Stromal cell of bone marrow (primary cell): Measurements from ENCODE around the gene MAFB.

Source experiments
- DNase-seq: peaks from one replicate; pipeline ENCODE4 v3.0.0-alpha.2; 2012; ENCODE audit warnings: low read depth

MAFB gene

DNA sequence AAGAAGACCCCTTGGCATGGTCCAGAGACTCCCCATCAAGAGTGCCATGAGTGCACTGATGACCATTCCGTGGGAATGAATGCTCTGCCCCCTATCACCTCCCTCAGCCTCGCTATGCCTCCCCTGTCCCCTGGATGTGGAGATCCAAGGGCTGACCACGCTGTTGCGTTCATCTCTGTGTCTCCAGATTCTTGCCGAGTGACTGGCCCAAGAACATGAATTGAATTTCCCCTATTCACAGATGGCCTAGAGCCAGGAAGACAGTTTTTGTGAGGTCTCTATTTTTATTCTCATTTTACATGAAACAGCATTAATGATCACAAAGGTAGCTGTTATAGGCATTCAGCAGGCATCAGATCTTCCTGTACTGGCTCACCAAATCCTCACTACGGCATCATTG is 33.6 kb downstream of the MAFB start:
- DNase-seq = no peak

DNA sequence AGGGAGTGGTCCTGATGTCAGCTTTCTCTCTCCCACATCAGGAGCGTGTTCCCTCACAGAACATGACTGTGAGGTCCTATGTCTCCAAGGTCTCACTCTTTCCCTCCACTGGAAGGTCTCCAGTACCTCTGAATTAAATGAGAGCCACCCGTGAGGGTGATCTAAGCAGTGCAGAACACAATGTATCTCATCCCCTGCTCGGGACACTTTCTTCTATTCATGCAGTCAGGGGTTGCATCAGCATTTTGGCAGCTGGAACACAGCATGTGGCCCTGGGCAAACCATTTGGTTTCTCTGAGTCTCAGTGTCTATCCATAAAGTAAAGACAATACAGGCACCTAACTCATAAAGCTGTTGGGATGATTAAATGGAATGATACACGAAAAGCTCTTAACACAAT is 34.2 kb downstream of the MAFB start:
- no peak for DNase-seq

DNA sequence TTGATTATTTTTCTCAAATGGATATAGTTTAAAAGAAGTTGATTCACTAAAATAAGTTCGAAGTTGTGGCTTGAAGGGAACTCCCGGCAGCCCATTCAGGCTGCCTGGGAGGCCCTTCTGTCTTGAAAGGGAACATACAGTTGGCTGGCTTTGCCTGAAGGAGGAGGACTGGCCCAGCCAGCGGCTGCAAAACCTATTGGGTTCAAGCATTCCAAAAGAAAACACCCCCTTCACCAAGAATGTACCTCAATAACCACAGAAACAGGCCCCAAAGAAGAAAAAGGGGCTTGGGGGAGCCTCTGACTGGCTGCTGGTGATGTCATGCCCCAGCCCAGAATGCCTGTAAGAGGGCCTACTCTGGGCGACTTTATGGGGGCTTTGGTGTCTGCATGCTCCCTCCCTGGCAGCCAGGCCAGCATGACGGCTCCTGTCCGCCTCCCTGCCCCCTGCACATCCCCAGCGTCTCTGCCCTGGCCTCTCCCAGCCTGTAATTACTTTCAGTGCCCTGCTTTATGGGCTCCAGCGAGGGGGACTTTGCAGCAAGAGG is 36.5 kb downstream of the MAFB start:
- no peak for DNase-seq

DNA sequence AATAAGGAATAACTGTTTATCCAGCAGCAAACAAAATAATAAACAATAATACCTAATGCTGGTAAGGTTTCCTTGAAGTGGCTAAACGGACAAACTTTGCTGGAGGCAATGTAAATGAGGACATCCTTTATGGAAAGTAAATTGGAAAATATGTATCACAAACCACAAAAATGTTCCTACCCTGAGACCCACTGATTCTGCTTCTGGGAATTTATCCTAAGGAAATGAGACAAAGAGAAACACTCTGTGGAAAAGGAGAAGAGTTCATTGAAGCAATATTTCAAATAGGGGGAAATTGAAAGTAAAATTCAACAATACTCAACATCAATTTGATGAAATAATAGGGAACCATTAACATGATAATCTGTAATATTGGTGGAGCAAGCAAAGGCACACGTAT is 37.9 kb downstream of the MAFB start:
- DNase-seq = peak; percentile 16

DNA sequence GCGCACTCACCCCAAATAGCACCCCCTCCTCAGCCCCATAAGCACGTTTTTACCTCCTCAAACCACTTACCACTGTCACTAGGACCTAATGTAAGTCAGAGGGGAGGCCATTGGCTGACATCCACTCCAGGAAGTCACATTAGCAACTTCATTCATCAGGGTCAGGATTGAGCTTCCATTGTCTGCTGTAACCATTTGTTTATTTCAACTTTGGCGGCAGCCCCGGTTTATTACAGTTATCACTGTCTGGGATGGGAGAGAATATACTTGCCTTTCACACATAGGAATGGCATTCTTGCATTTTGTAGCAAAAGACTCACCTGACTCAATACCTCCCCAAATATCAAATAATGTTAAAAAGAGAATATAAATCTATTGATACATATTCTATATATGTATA is 38.3 kb downstream of the MAFB start:
- no peak for DNase-seq

DNA sequence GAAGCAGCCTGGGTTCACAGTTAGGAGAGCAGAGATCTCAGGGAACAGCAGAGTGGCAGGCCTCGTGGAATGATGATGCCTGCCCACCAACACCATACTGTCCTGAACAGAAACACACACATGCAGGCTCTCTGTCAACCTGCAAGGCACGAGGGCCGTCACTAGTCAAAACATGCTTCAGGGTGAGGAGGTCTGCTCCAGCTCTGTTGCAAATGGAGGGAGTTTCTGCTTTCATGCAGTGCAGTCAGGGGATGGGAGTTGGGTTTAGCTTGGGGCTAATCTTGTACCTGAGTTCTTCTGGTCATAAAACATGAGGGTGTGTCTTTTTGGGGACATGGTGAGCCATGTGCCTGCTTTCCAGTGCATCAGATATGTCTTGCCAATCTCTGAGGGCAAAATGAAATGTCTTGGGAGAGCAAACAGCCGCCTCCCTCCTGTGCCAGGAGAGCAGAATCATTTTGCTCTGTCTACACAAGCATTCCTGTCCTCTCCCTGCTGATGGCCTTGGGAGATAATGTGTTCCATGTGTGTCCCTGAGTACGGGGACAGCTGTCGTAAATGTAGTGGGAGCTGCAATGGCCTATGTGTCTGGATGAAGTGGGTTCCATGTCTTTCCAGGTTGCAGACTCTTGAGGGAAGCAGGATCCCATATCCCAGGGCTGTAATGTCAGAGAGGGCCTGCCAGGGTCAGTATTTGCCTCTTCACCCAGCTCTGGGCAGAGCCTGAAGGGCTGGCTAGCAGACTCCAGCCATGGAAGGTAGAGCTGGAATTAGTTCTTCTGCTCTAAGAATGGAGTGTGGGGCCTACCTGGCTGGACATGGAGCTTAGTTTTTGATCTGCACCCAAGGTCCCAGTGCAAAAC is 40.6 kb downstream of the MAFB start:
- DNase-seq = no peak

DNA sequence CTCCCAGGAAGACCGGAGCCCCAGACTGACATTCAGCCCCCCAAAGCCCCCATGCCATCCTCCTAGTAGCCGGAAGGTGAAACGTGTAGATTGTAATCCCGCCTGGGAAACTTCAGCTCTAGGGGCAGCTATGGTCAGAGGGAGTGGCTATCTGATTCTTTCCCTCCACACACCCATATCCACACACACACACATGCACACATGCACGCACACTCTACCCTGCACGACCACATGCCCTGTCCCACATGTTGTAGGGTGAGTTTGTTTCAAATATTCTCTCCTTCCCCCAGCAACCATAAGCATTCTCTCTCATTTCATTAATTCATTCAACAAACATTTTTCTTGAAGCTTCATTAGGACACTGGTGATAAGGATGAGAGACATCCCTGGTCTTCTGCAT is 42.2 kb downstream of the MAFB start:
- no peak for DNase-seq

DNA sequence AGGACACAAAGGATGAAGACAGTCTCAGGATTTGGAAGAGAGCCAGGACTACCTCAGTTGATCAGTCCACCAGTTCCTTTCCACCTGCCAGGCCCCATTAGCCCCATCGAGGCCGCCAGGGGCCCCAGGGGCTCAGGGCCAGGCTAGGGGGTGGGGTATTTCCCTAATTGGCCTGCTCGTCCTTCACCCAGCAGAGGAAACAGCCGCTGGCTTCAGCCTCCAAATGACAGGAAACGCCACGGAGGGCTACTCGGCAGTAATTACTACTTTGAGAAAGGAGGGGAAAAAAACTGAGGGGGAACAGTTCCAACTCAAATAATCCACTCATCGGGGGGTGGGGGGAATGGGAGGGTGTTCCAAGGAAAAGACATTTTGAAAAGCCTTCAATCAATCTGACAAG is 42.7 kb downstream of the MAFB start:
- no peak for DNase-seq

DNA sequence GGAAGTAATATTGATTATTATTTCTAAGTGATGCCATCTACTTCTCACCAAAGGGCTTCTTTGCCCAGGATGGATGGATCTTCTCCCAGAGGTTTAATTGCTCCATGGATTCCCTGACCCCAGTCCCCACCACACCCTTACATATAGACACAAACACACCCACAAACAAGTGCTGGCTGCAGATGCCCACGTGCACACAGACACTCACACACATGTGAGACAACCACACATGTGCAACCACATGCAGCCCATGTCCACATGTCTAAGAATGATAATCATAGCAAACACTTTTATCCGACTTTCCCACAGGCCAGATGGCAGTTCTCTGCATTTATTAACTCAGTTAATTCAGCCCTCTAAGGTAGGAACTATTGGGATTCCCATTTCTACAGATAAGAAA is 44.2 kb downstream of the MAFB start:
- no peak for DNase-seq

DNA sequence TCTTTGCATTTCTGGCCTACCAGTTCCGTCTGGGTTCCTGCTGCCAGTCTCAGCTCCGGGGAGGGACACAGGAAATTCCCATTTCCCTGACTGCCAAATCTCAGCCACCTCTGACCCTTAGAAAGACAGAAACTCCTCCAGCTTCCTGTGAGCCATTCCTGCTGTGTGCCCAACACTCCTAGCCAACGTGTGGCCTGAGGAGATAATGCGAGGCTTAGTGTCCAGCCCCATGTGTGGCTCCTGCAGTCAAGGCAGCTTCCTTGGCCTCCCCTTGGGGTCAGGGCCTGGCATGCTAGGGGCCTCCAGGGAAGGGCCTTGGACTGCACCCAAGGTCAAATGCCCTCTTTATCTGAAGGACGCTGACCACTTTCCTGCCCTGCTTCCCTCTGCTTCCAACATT is 45.1 kb downstream of the MAFB start:
- no peak for DNase-seq

DNA sequence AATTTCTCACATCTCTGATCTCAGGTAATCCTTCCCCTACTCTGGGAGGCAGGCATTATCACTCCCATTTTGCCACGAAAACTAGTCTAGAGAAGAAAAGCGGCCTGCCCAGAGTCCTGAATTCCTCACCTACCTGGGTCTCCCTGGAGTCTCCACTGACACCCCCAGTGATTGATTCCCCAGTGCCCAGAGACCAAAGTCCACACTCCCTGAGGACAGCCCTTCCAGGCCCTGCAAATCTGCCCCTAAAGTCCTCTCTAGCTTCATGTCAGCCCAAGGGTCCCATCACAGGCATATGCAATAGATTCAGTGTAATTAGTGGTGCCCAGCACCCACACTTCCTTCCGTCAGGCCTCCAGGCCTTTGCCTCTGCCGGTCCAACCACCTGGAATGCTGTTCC is 47.2 kb downstream of the MAFB start:
- DNase-seq = no peak

DNA sequence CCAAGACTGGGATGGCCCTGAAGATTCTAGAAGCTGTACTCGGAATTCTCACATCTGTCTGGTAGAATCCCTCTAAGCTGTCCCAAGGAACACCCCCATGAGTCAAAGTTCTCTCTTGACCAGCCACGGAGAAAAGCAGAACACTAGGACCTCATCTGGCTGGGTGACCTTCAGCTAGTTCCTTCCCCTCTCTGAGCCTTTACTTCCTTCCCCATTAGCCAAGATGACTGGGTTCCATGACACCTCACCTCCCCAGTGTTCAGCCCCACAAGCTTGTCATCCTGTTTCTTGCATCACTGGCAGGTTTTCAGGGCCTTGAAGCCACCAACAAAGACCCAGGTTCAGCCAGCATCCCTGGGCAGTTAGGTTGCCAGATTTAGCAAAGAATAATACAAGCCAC is 47.8 kb downstream of the MAFB start:
- no peak for DNase-seq

DNA sequence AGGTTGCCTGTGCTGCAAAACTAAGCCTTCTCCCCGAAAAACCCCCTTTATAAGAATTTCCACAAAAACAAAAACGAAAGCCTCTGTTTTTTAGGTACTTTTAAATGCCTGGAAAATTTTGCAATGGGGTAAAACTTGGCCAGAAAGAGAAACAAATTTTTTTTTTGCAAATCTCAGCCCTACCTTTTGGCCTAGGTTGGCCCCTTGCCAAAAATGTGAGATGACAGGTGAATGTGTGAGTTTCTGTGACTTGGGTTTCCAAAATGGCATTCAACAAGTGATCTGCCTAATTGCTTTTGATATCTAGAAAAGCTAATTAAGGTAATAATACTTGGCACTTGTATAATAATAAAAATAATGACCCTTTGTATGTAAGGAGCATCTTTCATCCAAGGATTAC is 48.4 kb downstream of the MAFB start:
- no peak for DNase-seq

DNA sequence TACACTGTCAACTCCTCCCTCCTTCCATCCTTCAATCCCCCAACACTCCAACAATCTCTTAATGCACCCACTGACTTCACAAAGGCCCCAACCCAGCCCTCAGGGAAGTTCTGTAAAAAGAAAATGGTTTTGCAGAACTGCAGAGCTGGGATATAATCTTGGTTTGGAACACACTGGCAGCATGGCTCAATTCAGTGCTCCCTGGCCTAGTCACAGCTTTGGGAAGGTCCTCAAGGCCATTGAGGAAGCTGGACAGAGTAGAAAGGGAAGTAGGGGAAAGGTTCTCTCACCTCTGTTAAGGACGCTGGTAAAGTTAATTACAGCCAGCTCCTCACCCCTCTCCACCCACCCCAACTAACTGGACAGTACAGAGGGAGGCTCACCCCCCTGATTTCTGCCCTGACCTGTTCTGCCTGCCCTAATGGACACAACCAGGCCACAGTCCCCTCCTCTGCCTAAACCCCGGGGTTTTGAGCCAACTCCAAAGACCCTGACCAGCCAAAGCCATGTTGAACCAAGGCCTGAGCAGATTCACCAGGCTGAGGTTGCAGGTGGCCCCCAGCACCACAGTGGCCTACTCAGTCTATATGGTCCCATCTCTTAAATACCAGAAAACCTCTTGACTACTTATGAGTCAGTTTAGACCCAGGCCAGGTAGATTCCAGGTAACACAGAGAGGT is 49.2 kb downstream of the MAFB start:
- DNase-seq = no peak

DNA sequence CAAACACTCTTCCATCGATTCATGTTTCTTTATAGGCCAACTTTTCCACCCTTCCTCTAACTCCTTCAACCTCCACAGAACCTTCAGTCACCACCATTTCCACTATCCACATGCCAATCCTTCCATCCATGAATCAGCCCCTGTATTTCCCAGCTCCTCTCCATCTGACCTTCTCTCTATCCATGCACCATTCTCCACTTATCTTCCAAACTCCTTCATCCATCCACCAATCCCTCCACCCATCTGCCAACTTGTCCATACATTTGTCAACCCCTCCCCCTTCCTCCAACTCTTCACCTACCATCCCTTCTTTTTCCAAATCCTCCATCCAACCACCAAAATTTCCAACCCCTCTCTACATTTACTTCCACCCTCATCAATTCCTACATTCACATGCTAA is 49.9 kb downstream of the MAFB start:
- no peak for DNase-seq

DNA sequence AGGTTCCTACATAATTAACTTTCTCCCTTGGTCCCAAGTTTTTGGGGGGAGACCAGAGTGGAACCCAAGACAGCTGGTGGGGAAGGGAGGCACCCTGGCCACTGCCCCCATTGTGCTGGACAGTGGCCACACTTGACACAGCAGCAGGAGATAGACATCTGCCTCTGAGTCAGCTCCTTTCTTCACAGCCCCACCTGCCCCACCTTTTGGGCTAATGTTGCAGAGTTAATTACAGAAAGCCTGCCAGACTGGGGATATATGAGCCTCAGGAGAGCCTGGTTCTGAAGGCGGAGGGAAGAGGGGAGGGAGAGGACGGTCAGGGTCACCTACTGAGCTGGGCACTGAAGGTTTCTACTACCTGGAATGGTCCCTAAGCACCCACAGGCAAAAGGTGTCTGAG is 50.6 kb downstream of the MAFB start:
- no peak for DNase-seq

DNA sequence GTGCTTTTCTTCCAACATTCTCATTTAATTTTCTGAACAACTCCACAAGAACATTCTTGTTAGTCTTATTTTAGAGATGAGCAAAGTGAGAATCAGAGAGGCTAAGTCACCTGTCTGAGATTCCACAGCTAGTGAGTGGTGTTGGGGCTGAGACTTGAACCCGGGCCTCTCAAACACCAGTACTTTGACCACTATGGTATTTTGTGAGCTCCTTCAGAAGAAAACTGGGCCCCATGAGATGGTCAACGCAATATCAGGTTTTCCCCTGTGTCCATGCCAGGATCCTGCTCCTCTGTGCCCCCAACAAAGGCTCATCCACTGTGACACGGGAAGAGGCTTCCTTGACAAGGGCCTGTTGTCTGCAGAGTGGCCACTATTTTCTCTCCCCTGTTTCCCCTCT is 51.9 kb downstream of the MAFB start:
- DNase-seq = no peak

DNA sequence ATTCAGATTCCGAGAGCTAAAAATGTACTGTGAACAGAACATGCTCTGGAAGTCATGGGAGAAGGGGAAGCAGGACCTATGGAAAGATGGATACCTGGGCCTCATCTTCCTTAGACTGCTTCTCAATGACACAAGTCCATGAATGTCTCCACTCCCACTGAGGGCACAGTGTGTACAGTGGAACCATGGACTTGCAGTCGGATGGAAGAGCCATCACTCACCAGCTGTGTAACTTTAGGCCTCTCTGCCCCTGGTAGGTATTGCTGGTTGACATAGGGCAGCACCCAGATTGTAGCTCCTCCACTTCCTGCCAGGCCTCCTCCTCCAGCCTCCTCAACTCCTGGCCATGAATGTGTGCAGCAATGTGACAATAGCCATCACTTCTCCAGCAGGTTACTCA is 52.5 kb downstream of the MAFB start:
- no peak for DNase-seq

DNA sequence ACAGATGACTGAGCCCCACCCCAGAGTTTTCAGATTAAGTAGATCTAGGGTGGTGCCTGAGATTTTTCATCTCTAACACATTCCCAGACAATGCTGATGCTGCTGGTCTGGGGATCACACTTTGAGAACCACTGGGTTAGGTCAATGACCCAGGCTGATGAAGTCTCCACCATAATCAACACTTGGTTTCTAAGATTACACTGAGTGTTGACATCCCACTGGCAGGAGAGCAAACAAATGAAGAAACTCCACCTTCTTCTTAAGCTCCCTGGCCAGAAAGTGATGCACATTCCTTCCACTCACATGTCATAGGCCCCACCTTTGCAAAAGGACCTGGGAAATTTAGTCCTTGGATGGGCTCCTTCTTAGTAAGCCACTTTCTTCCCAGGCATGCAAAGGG is 53.1 kb downstream of the MAFB start:
- no peak for DNase-seq
